GM21717 (cell line): ENCODE data around the gene WDR93.
A peak's percentile ranks its signal among the peaks of the same experiment; 100 is the strongest.
"Not testable (repeated sequence)": the region's sequence is repeated elsewhere in the genome, so short reads cannot be mapped to it uniquely, and the experiment has no call there.

Source experiments
- ATAC-seq: cut with Tn5 transposase; IDR thresholded peaks from one replicate; pipeline ENCODE4 v1.9.1; 2021; ENCODE audit warnings: mild to moderate bottlenecking, moderate library complexity; ENCODE audit not compliant: unreplicated experiment

Gene WDR93

GRCh38 chr15:89681146-89681545 lies 9.5 kb upstream of the WDR93 start:
- ATAC-seq, result no peak

GRCh38 chr15:89685995-89686394 lies 4.6 kb upstream of the WDR93 start:
- ATAC-seq, result no peak

- no peak for ATAC-seq
Measured at GRCh38 chr15:89686522-89686921, 4.1 kb upstream of the WDR93 start.

- not testable (repeated sequence) for ATAC-seq
Measured at GRCh38 chr15:89689930-89690275, 708 bp upstream of the WDR93 start.

GRCh38 chr15:89693091-89693490 lies 2.5 kb downstream of the WDR93 start:
- ATAC-seq, result no peak

GRCh38 chr15:89693696-89694095 lies 3.1 kb downstream of the WDR93 start:
- ATAC-seq, result no peak

- ATAC-seq, result no peak
Measured at GRCh38 chr15:89695198-89695597, 4.6 kb downstream of the WDR93 start.

GRCh38 chr15:89704411-89704810 lies 13.8 kb downstream of the WDR93 start:
- ATAC-seq, result no peak

- no peak for ATAC-seq
Measured at GRCh38 chr15:89707577-89707976, 17.0 kb downstream of the WDR93 start.

GRCh38 chr15:89714775-89715174 lies 24.2 kb downstream of the WDR93 start:
- ATAC-seq, result no peak

GRCh38 chr15:89723031-89723430 lies 32.4 kb downstream of the WDR93 start:
- no peak for ATAC-seq

GRCh38 chr15:89724621-89725020 lies 34.0 kb downstream of the WDR93 start:
- ATAC-seq, result no peak

GRCh38 chr15:89725064-89725463 lies 34.5 kb downstream of the WDR93 start:
- no peak for ATAC-seq

- ATAC-seq, result no peak
Measured at GRCh38 chr15:89728254-89728653, 37.6 kb downstream of the WDR93 start.

- ATAC-seq, result no peak
Measured at GRCh38 chr15:89731275-89731674, 40.7 kb downstream of the WDR93 start.

GRCh38 chr15:89732451-89733172 lies 42.0 kb downstream of the WDR93 start:
- ATAC-seq, result no peak

- no peak for ATAC-seq
Measured at GRCh38 chr15:89735773-89736172, 45.2 kb downstream of the WDR93 start.

GRCh38 chr15:89740137-89740536 lies 49.5 kb downstream of the WDR93 start:
- ATAC-seq, result peak; percentile 63

GRCh38 chr15:89743011-89743410 lies 52.4 kb downstream of the WDR93 start:
- ATAC-seq, result no peak

- no peak for ATAC-seq
Measured at GRCh38 chr15:89743594-89743993, 53.0 kb downstream of the WDR93 start.

GRCh38 chr15:89745131-89745530 lies 54.5 kb downstream of the WDR93 start:
- ATAC-seq, result no peak

GRCh38 chr15:89745768-89746167 lies 55.2 kb downstream of the WDR93 start:
- no peak for ATAC-seq

- ATAC-seq, result no peak
Measured at GRCh38 chr15:89746386-89746780, 55.8 kb downstream of the WDR93 start.
